Neural progenitor cell (in vitro differentiated cells): ENCODE data around the gene ATXN1. TPM values are rescaled to one million over a fixed set of nuclear protein-coding genes. Genes with fewer than 3 reads are reported as not detected.
"Not testable (repeated sequence)": the region's sequence is repeated elsewhere in the genome, so short reads cannot be mapped to it uniquely, and the experiment has no call there.

Source experiments
- DNase-seq: peaks from one replicate; pipeline ENCODE4 v3.0.0-alpha.2; 2016; ENCODE audit warnings: low spot score
- H2AFZ ChIP-seq: fragments of 200-600 bp; sonication (generic); replicated peaks from 2 replicates; pipeline ENCODE4 v1.6.1; 2016; ENCODE audit warnings: antibody characterized with exemption
- H3F3A ChIP-seq: fragments of 200-600 bp; sonication (generic); 2 replicates; pipeline ENCODE4 v1.6.1; 2016; ENCODE audit warnings: antibody characterized with exemption, low read depth
- H3K27ac ChIP-seq: fragments of 200-600 bp; sonication (generic); 2 replicates; pipeline ENCODE4 v1.5.1; 2016; ENCODE audit warnings: mild to moderate bottlenecking
- H3K27me3 ChIP-seq: fragments of 200-600 bp; sonication (generic); 2 replicates; pipeline ENCODE4 v1.6.1; 2016; ENCODE audit warnings: mild to moderate bottlenecking, moderate library complexity
- H3K36me3 ChIP-seq: fragments of 200-600 bp; sonication (generic); 2 replicates; pipeline ENCODE4 v1.5.1; 2016
- H3K4me1 ChIP-seq: fragments of 200-600 bp; sonication (generic); 2 replicates; pipeline ENCODE4 v1.6.1; 2016; ENCODE audit warnings: mixed run types
- H3K4me2 ChIP-seq: fragments of 200-600 bp; sonication (generic); 2 replicates; pipeline ENCODE4 v1.6.1; 2016
- H3K4me3 ChIP-seq: fragments of 200-600 bp; sonication (generic); 2 replicates; pipeline ENCODE4 v1.5.1; 2016
- H3K79me2 ChIP-seq: fragments of 200-600 bp; sonication (generic); 2 replicates; pipeline ENCODE4 v1.6.1; 2016; ENCODE audit warnings: low read depth
- H3K9ac ChIP-seq: fragments of 200-600 bp; sonication (generic); 2 replicates; pipeline ENCODE4 v1.6.1; 2016
- H3K9me3 ChIP-seq: fragments of 200-600 bp; sonication (generic); 2 replicates; pipeline ENCODE4 v1.5.1; 2016; ENCODE audit warnings: low read depth
- H4K20me1 ChIP-seq: fragments of 200-600 bp; sonication (generic); 2 replicates; pipeline ENCODE4 v1.6.1; 2016; ENCODE audit warnings: low read depth
- H3K27ac Mint-ChIP-seq: 3 replicates; pipeline ENCODE4 v1.8.0; 2021; ENCODE audit warnings: mixed read lengths
- H3K27me3 Mint-ChIP-seq: 2 replicates; pipeline ENCODE4 v1.8.0; 2022; ENCODE audit warnings: low read depth, mild to moderate bottlenecking, inconsistent platforms, moderate library complexity, mixed read lengths; ENCODE audit not compliant: insufficient read depth
- H3K36me3 Mint-ChIP-seq: 3 replicates; pipeline ENCODE4 v1.8.0; 2021; ENCODE audit warnings: mixed read lengths
- H3K4me1 Mint-ChIP-seq: 3 replicates; pipeline ENCODE4 v1.8.0; 2021; ENCODE audit warnings: mixed read lengths
- H3K4me3 Mint-ChIP-seq: 3 replicates; pipeline ENCODE4 v1.8.0; 2021; ENCODE audit warnings: mild to moderate bottlenecking, moderate library complexity, mixed read lengths
- H3K9me3 Mint-ChIP-seq: 3 replicates; pipeline ENCODE4 v1.8.0; 2020; ENCODE audit warnings: mixed read lengths
- EZH2 ChIP-seq: fragments of 200-600 bp; sonication (generic); IDR thresholded peaks from 2 replicates; pipeline ENCODE4 v1.6.1; 2017; ENCODE audit warnings: antibody characterized with exemption, mild to moderate bottlenecking, moderate library complexity
- EZH2phosphoT487 ChIP-seq: fragments of 200-600 bp; sonication (generic); IDR thresholded peaks from 2 replicates; pipeline ENCODE4 v1.6.1; 2017; ENCODE audit warnings: antibody characterized with exemption
- total RNA-seq: library from RNA; depleted of rRNA; stranded (reverse); fragments of >200 nt; gene quantifications from 2 replicates; pipeline ENCODE4 v1.2.3, GENCODE V29; 2015; ENCODE audit warnings: low replicate concordance
- TF ChIP-seq, protein P1 (sequence below): fragments of 200-600 bp; sonication (generic); IDR thresholded peaks from 2 replicates; pipeline ENCODE4 v1.5.1; 2017; ENCODE audit warnings: antibody characterized with exemption, mild to moderate bottlenecking

The ATXN1 gene
- total RNA-seq, 1 donor from 2014 or later, result 3.6 TPM

DNA sequence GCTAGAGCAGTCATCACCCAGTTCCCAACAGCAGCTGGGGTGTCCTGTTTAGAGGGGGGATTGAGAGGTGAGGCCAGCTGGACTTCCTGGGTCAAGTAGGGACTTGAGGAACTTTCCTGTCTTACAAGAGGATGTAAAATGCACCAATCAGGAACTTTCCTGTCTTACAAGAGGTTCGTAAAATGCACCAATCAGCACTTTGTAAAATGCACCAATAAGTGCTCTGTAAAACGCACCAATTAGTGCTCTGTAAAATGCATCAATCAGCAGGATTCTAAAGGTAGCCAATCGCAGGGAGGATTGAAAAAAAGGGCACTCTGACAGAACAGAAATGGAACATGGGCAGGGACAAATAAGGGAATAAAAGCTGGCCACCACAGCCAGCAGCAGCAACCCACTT lies 297.2 kb downstream of the ATXN1 start:
- H3K4me3 Mint-ChIP-seq, result no peak overlapping the region
- no peaks in the 10 kb centered on the region for H3K9me3 ChIP-seq
- H3K4me1 ChIP-seq, result no peaks in the 10 kb centered on the region
- peaks cover 11% of the 10 kb centered on the region for H3K9me3 Mint-ChIP-seq
- H3K4me3 ChIP-seq, result no peak overlapping the region
- no peak overlapping the region for H3K27ac ChIP-seq
- no peak overlapping the region for H2AFZ ChIP-seq
- H3F3A ChIP-seq, result no peaks in the 10 kb centered on the region
- H4K20me1 ChIP-seq, result no peaks in the 10 kb centered on the region
- H3K9ac ChIP-seq, result no peak overlapping the region
- H3K4me1 Mint-ChIP-seq, result peaks cover 4% of the 10 kb centered on the region
- peaks cover 3% of the 10 kb centered on the region for H3K27me3 Mint-ChIP-seq
- no peaks in the 10 kb centered on the region for H3K27me3 ChIP-seq
- no peak overlapping the region for H3K27ac Mint-ChIP-seq
- DNase-seq, result no peak
- no peaks in the 10 kb centered on the region for H3K79me2 ChIP-seq
- H3K4me2 ChIP-seq, result no peak overlapping the region
- no peaks in the 10 kb centered on the region for H3K36me3 ChIP-seq
- peaks cover 1% of the 10 kb centered on the region for H3K36me3 Mint-ChIP-seq
- no peak for TF ChIP-seq EZH2phosphoT487
- TF ChIP-seq EZH2, result no peak
- TF ChIP-seq, protein P1, sequence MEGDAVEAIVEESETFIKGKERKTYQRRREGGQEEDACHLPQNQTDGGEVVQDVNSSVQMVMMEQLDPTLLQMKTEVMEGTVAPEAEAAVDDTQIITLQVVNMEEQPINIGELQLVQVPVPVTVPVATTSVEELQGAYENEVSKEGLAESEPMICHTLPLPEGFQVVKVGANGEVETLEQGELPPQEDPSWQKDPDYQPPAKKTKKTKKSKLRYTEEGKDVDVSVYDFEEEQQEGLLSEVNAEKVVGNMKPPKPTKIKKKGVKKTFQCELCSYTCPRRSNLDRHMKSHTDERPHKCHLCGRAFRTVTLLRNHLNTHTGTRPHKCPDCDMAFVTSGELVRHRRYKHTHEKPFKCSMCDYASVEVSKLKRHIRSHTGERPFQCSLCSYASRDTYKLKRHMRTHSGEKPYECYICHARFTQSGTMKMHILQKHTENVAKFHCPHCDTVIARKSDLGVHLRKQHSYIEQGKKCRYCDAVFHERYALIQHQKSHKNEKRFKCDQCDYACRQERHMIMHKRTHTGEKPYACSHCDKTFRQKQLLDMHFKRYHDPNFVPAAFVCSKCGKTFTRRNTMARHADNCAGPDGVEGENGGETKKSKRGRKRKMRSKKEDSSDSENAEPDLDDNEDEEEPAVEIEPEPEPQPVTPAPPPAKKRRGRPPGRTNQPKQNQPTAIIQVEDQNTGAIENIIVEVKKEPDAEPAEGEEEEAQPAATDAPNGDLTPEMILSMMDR, result no peak

DNA sequence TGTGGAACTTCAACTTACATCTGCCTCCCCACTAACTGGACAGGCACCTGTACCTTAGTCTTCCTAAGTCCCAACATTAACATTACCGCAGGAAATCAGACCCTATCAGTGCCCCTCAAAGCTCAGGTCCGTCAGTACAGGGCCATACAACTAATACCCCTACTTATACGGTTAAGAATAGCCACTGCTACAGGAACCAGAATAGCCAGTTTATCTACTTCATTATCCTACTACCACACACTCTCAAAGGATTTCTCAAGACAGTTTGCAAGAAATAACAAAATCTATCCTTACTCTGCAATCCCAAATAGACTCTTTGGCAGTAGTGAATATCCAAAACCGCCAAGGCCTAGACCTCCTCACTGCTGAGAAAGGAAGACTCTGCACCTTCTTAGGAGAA lies 298.0 kb downstream of the ATXN1 start:
- H3F3A ChIP-seq, H3K36me3 Mint-ChIP-seq, H3K27me3 Mint-ChIP-seq, H3K27me3 ChIP-seq, H4K20me1 ChIP-seq, H3K36me3 ChIP-seq, H3K9ac ChIP-seq, H3K4me2 ChIP-seq, H3K4me3 Mint-ChIP-seq, H3K4me1 ChIP-seq, DNase-seq, H3K9me3 ChIP-seq, H3K27ac Mint-ChIP-seq, H3K79me2 ChIP-seq, H3K4me3 ChIP-seq, H3K27ac ChIP-seq, H2AFZ ChIP-seq, H3K4me1 Mint-ChIP-seq: not testable (repeated sequence)
- H3K9me3 Mint-ChIP-seq, result peaks cover 11% of the 10 kb centered on the region

DNA sequence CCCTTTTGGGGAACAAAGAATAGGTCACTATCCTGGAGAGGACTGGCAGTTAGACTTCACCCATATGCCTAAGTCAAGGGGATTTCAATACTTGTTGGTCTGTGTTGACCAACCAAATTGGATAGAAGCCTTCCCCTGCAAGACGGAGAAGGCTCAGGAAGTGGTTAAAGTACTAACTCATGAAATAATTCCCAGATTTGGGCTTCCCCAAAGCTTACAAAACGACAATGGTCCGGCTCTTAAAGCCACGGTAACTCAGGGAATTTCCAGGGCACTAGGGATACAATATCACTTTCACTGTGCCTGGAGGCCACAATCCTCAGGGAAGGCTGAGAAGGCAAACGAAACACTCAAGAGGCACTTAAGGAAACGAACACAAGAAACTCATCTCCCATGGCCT lies 299.8 kb downstream of the ATXN1 start:
- no peak overlapping the region for H3K27ac ChIP-seq
- no peaks in the 10 kb centered on the region for H4K20me1 ChIP-seq
- H3K4me3 ChIP-seq, result no peak overlapping the region
- no peak overlapping the region for H3K9ac ChIP-seq
- no peaks in the 10 kb centered on the region for H3F3A ChIP-seq
- peaks cover 6% of the 10 kb centered on the region for H3K27me3 Mint-ChIP-seq
- no peaks in the 10 kb centered on the region for H3K36me3 ChIP-seq
- no peaks in the 10 kb centered on the region for H3K27me3 ChIP-seq
- H3K9me3 ChIP-seq, result no peaks in the 10 kb centered on the region
- peaks cover 11% of the 10 kb centered on the region for H3K9me3 Mint-ChIP-seq
- no peaks in the 10 kb centered on the region for H3K79me2 ChIP-seq
- H2AFZ ChIP-seq, result no peak overlapping the region
- no peak overlapping the region for H3K4me3 Mint-ChIP-seq
- H3K4me2 ChIP-seq, result no peak overlapping the region
- H3K27ac Mint-ChIP-seq, result no peak overlapping the region
- DNase-seq, result no peak
- H3K4me1 ChIP-seq, result peaks cover 9% of the 10 kb centered on the region
- H3K4me1 Mint-ChIP-seq, result peaks cover 5% of the 10 kb centered on the region
- TF ChIP-seq, protein P1, result no peak
- no peak for TF ChIP-seq EZH2
- no peak for TF ChIP-seq EZH2phosphoT487
- peaks cover 1% of the 10 kb centered on the region for H3K36me3 Mint-ChIP-seq

DNA sequence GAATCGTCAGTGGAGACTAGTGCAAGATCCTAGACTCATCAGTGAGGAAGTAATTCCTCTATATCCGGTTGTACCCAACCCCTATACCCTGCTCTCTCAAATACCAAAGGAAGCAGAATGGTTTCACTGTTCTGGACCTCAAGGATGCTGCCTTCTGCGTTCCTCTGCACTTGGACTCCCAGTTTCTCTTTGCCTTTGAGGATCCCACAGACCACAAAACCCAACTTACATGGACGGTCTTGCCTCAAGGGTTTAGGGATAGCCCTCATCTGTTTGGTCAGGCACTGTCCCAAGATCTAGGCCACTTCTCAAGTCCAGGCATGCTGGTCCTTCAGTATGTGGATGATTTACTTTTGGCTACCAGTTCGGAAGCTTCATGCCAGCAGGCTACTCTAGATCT lies 301.8 kb downstream of the ATXN1 start:
- H3K27me3 ChIP-seq, H4K20me1 ChIP-seq, H3K79me2 ChIP-seq, H3F3A ChIP-seq, H3K4me2 ChIP-seq, H3K27ac Mint-ChIP-seq, H3K27me3 Mint-ChIP-seq, H3K36me3 ChIP-seq, H3K4me1 Mint-ChIP-seq, H2AFZ ChIP-seq, H3K27ac ChIP-seq, DNase-seq, H3K4me3 ChIP-seq, H3K4me3 Mint-ChIP-seq, H3K9ac ChIP-seq, H3K36me3 Mint-ChIP-seq, H3K4me1 ChIP-seq, H3K9me3 ChIP-seq: not testable (repeated sequence)
- peaks cover 13% of the 10 kb centered on the region for H3K9me3 Mint-ChIP-seq
